HepG2 (cell line): Measurements from ENCODE around the gene NDUFS2. TPM values are rescaled to one million over a fixed set of nuclear protein-coding genes. Genes with fewer than 3 reads are reported as not detected.

ENCODE experiments used
- ATF5 ChIP-seq: sonication (generic); formaldehyde crosslinking; IDR thresholded peaks from 2 replicates; pipeline ENCODE4 v1.4.0; 2020; ENCODE audit warnings: mild to moderate bottlenecking, low read depth, missing genetic modification reagents
- ELF3 ChIP-seq: IDR thresholded peaks from 2 replicates; pipeline ENCODE4 v1.6.1; 2016; ENCODE audit warnings: missing genetic modification reagents, missing compliant biosample characterization
- GPBP1L1 ChIP-seq: sonication (generic); formaldehyde crosslinking; IDR thresholded peaks from 2 replicates; pipeline ENCODE4 v1.5.0; 2020; ENCODE audit warnings: mild to moderate bottlenecking, missing genetic modification reagents
- MEIS1 ChIP-seq: sonication (generic); formaldehyde crosslinking; IDR thresholded peaks from 2 replicates; pipeline ENCODE4 v1.9.0; 2021; ENCODE audit warnings: mild to moderate bottlenecking, missing genetic modification reagents, moderate library complexity, borderline replicate concordance
- NR2F2 ChIP-seq: IDR thresholded peaks from 2 replicates; pipeline ENCODE4 v1.6.1; 2012; ENCODE audit warnings: low read depth, inconsistent platforms, borderline replicate concordance
- SALL2 ChIP-seq: sonication (generic); formaldehyde crosslinking; IDR thresholded peaks from 2 replicates; pipeline ENCODE4 v1.8.1; 2023; ENCODE audit warnings: mild to moderate bottlenecking, missing genetic modification reagents, inconsistent platforms
- SOX6 ChIP-seq, 2 experiments: fragments of 450-650 bp in 1 of 2; sonication (generic) in 1 of 2; formaldehyde crosslinking in 1 of 2; IDR thresholded peaks; 2 replicates each; pipeline versions ENCODE4 v1.4.0 to v1.6.1; 2017 to 2020; ENCODE audit warnings: antibody characterized with exemption in 1 of 2, mild to moderate bottlenecking in 1 of 2, missing genetic modification reagents in 1 of 2
- SUZ12 ChIP-seq: fragments of 150-350 bp; IDR thresholded peaks from 2 replicates; pipeline ENCODE4 v1.6.1; 2014; ENCODE audit warnings: low read depth, low read length
- U2AF1 ChIP-seq: fragments of 200-400 bp; formaldehyde crosslinking; optimal IDR thresholded peaks from 2 replicates; pipeline ENCODE3; 2017; ENCODE audit warnings: mild to moderate bottlenecking, low read depth, low read length
- ZBTB14 ChIP-seq: sonication (generic); formaldehyde crosslinking; IDR thresholded peaks from 2 replicates; pipeline ENCODE4 v1.4.0; 2020; ENCODE audit warnings: missing genetic modification reagents
- ZFY ChIP-seq: sonication (generic); formaldehyde crosslinking; IDR thresholded peaks from 2 replicates; pipeline ENCODE4 v1.4.0; 2020; ENCODE audit warnings: missing genetic modification reagents
- ZNF318 ChIP-seq: sonication (generic); formaldehyde crosslinking; IDR thresholded peaks from 2 replicates; pipeline ENCODE4 v1.4.0; 2020; ENCODE audit warnings: mild to moderate bottlenecking, missing genetic modification reagents
- ZNF335 ChIP-seq: sonication (generic); formaldehyde crosslinking; IDR thresholded peaks from 2 replicates; pipeline ENCODE4 v1.4.0; 2020; ENCODE audit warnings: missing genetic modification reagents
- ZNF614 ChIP-seq: IDR thresholded peaks from 2 replicates; pipeline ENCODE4 v1.6.1; 2018; ENCODE audit warnings: missing biosample characterization, missing genetic modification reagents, inconsistent platforms, borderline replicate concordance
- ZNF678 ChIP-seq: sonication (generic); formaldehyde crosslinking; IDR thresholded peaks from 2 replicates; pipeline ENCODE4 v1.4.0; 2020; ENCODE audit warnings: mild to moderate bottlenecking, missing genetic modification reagents
- polyA plus RNA-seq, 8 experiments: library from polyadenylated mRNA; depleted of rRNA in 3 of 8; stranded (reverse) in 7 of 8; unstranded in 1 of 8; fragments of >200 nt; fragmentation: Illumina TruSeq in 4 of 8; extraction: Trizol in 4 of 8; gene quantifications; 2 replicates each; pipeline versions ENCODE4 v1.2.1 to v1.2.3, GENCODE V29; 2011 to 2016; ENCODE audit warnings: low read depth in 4 of 8, missing spikeins in 1 of 8, mixed read lengths in 1 of 8; ENCODE audit not compliant: insufficient read depth in 1 of 8
- total RNA-seq, 5 experiments: library from RNA; depleted of rRNA; stranded (reverse); fragments of >200 nt; fragmentation: Illumina TruSeq; extraction: Trizol; gene quantifications; 2 replicates each; pipeline ENCODE4 v1.2.3, GENCODE V29; 2016; ENCODE audit warnings: low read depth in 1 of 5

Gene NDUFS2
- total and polyA plus RNA-seq, 2 of the 13 experiments (the other 11 are each of a cell fraction or from before 2014, with no cell fraction given), result 89.9 to 118 TPM

- no peak for TF ChIP-seq ZNF318 (CRISPR knock-in tag)
- peak; percentile 84 for TF ChIP-seq ZNF335
- TF ChIP-seq NR2F2, result peak; percentile 26; the same call in 1 of the 2 replicates
- no peak for TF ChIP-seq GPBP1L1 (CRISPR knock-in tag)
- TF ChIP-seq ATF5, result no peak
- TF ChIP-seq ZBTB14, result no peak
- peak; percentile 93 for TF ChIP-seq ZFY
- TF ChIP-seq SALL2 (CRISPR knock-in tag), result 0 out of 2 replicates have a peak, but pooled peaks have one; percentile 11
- no peak for TF ChIP-seq SOX6 (IDR thresholded peaks at IDR 0.05)
- peak; percentile 72 for TF ChIP-seq SOX6 (CRISPR knock-in tag; IDR thresholded peaks at IDR 0.05)
- TF ChIP-seq U2AF1, result no peak
- TF ChIP-seq MEIS1, result no peak; the same call in none of the 2 replicates
- no peak for TF ChIP-seq SUZ12
- TF ChIP-seq ZNF678 (CRISPR knock-in tag), result peak; percentile 82
- no peak; the same call in 1 of the 2 replicates for TF ChIP-seq ZNF614 (CRISPR knock-in tag)
- peak; percentile 78 for TF ChIP-seq ELF3 (CRISPR knock-in tag)
Observed at GRCh38 chr1:161201836-161202712, at the start of gene NDUFS2 (continued).
